ENCODE results near the gene C16orf86.

C16orf86 gene

DNA sequence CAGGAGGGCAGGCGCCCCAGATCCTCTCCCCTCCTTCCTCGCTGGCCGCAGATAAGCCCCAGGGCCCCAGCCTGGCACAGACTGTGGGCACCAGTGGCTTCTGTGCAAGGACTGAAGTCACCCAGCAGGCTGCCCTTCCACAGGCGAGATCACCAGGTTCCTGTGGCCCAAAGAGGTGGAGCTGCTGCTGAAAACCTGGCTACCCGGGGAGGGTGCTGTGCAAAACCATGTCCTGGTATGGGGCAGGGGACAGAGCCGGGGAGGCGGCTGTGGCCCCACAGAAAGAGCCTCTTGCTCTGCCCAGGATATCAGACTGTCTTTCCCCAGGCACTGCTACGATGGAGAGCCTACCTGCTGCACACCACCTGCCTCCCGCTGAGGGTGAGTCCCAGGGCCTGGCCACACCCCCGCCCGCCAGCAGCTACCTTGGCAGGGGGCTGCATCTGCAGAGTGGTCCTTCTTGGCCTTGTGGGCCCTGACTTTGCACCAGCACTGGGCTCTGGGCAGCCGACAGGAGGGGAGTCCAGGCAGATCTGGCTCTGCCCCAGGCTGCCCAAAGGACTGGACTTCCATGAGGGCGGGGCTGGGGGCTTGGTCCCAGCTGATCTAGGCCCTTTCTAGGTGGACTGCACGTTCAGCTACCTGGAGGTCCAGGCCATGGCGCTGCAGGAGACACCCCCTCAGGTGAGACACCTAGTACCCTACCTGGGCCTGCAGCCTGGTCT lies 21.1 kb upstream of the C16orf86 start:
- Histone ChIP-seq H3K4me3 (peak overlapping the region; percentile 46 to 70 (median 59)), H3K27ac (peak overlapping the region in 10 of 11 experiments; percentile 25 to 90 (median 64); a peak in 21 of 22 replicates), H3K4me2 (peak overlapping the region; percentile 67 to 97 (median 83)), H3K9ac (peak overlapping the region; percentile 61 to 91 (median 75)), H3K36me3 (peaks cover 0 to 36% (median 19%) of the 10 kb centered on the region in 11 experiments; a peak in 14 of 22 replicates), H3K4me1 (peaks cover 0 to 42% (median 25%) of the 10 kb centered on the region in 10 experiments; a peak in 17 of 20 replicates), H3K27me3 (peaks cover 0 to 5% (median 0%) of the 10 kb centered on the region in 11 experiments; a peak in 1 of 22 replicates), H4K20me1 (peaks cover 0 to 10% (median 0%) of the 10 kb centered on the region in 11 experiments; a peak in 5 of 22 replicates), H3K9me3 (replicated peaks in 1 of 11) (no peaks in the 10 kb centered on the region)
- no peak for TF ChIP-seq Cebpa-rat (IDR thresholded peaks at IDR 0.05)

- H3K27me3 ChIP-seq = peaks cover 0 to 5% (median 0%) of the 10 kb centered on the region in 11 experiments; a peak in 1 of 22 replicates
- H3K9me3 ChIP-seq (replicated peaks in 1 of 11) = no peaks in the 10 kb centered on the region
- H3K4me3 ChIP-seq = no peak overlapping the region
- H3K27ac ChIP-seq = no peak overlapping the region
- no peak for TF ChIP-seq Cebpa-rat (IDR thresholded peaks at IDR 0.05)
- peaks cover 0 to 19% (median 0%) of the 10 kb centered on the region in 11 experiments; a peak in 4 of 22 replicates for H4K20me1 ChIP-seq
- H3K4me1 ChIP-seq = peaks cover 0 to 33% (median 23%) of the 10 kb centered on the region in 10 experiments; a peak in 17 of 20 replicates
- peaks cover 0 to 53% (median 35%) of the 10 kb centered on the region in 11 experiments; a peak in 14 of 22 replicates for H3K36me3 ChIP-seq
- no peak overlapping the region; a peak in 1 of 22 replicates for H3K9ac ChIP-seq
- H3K4me2 ChIP-seq = no peak overlapping the region
Measured at GRCh38 chr16:67647111-67647651, 19.4 kb upstream of the C16orf86 start.

DNA sequence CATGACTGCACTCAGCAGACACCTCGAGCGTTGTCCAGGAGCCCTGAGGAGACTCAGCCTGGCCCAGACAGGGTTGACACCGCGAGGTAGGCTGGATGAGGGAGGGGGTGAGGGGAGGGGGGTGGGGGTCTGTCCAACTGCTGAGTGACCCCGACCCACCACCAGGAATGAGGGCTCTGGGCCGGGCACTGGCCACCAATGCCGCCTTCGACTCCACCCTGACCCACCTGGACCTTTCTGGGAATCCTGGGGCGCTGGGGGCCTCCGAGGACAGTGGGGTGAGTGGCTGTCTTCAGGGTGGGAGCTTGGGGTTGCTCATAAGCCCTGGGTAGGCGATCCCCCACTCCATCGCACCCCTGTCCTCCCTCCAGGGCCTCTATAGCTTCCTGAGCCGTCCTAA lies 18.9 kb upstream of the C16orf86 start:
- H3K27ac ChIP-seq = no peak overlapping the region
- no peak overlapping the region for H3K9ac ChIP-seq
- no peak overlapping the region for H3K4me2 ChIP-seq
- no peak overlapping the region for H3K4me3 ChIP-seq
- peaks cover 0 to 14% (median 0%) of the 10 kb centered on the region in 11 experiments; a peak in 3 of 22 replicates for H4K20me1 ChIP-seq
- H3K27me3 ChIP-seq = peaks cover 0 to 5% (median 0%) of the 10 kb centered on the region in 11 experiments; a peak in 1 of 22 replicates
- peaks cover 0 to 28% (median 23%) of the 10 kb centered on the region in 10 experiments; a peak in 17 of 20 replicates for H3K4me1 ChIP-seq
- no peaks in the 10 kb centered on the region for H3K9me3 ChIP-seq (replicated peaks in 1 of 11)
- H3K36me3 ChIP-seq = peaks cover 0 to 55% (median 39%) of the 10 kb centered on the region in 11 experiments; a peak in 14 of 22 replicates
- no peak for TF ChIP-seq Cebpa-rat (IDR thresholded peaks at IDR 0.05)

DNA sequence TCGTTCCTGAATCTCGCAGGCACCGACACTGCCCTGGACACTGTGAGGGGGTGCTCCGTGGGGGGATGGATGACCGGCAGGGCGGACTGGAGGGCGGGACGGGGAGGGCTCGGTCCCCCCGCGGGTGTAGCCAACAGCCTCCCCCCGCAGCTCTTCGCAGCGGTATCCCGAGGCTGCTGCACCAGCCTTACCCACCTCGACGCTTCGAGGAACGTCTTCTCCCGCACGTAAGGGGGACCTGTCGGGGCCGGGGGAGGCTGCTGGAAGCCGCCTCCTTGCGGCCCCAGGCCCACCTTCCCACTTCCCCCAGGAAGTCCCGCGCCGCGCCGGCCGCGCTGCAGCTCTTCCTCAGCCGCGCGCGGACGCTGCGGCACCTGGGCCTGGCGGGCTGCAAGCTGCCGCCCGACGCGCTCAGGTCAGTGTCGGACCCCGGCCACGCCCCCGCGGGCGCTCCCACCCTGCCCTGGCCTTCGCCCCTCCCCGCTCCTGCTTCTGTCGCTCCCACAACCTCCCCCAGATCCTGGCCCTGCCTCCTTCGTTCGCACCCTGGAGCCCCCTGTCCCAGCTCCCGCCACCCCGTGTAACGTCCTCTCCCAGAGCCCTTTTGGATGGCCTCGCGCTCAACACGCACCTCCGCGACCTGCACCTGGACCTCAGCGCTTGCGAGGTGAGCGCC lies 18.4 kb upstream of the C16orf86 start:
- Histone ChIP-seq H3K4me3 (no peak overlapping the region), H3K4me2 (no peak overlapping the region)
- TF ChIP-seq Cebpa-rat (IDR thresholded peaks at IDR 0.05) = no peak

GRCh38 chr16:67648764-67649407 lies 17.7 kb upstream of the C16orf86 start:
- peaks cover 0 to 25% (median 23%) of the 10 kb centered on the region in 10 experiments; a peak in 17 of 20 replicates for H3K4me1 ChIP-seq
- H3K27me3 ChIP-seq = peaks cover 0 to 5% (median 0%) of the 10 kb centered on the region in 11 experiments; a peak in 1 of 22 replicates
- no peak overlapping the region for H3K9ac ChIP-seq
- H3K36me3 ChIP-seq = peaks cover 0 to 61% (median 39%) of the 10 kb centered on the region in 11 experiments; a peak in 14 of 22 replicates
- TF ChIP-seq Cebpa-rat (IDR thresholded peaks at IDR 0.05) = no peak
- H3K27ac ChIP-seq = no peak overlapping the region
- H3K9me3 ChIP-seq (replicated peaks in 1 of 11) = no peaks in the 10 kb centered on the region
- no peak overlapping the region for H3K4me3 ChIP-seq
- H3K4me2 ChIP-seq = no peak overlapping the region
- peaks cover 0 to 14% (median 0%) of the 10 kb centered on the region in 11 experiments; a peak in 3 of 22 replicates for H4K20me1 ChIP-seq

More for the DNA sequence above, 18.4 kb upstream of the C16orf86 start:
- Histone ChIP-seq H3K36me3 (peaks cover 0 to 57% (median 39%) of the 10 kb centered on the region in 11 experiments; a peak in 14 of 22 replicates), H3K9ac (no peak overlapping the region), H3K27ac (no peak overlapping the region), H3K4me1 (peaks cover 0 to 28% (median 23%) of the 10 kb centered on the region in 10 experiments; a peak in 17 of 20 replicates), H3K27me3 (peaks cover 0 to 5% (median 0%) of the 10 kb centered on the region in 11 experiments; a peak in 1 of 22 replicates), H3K9me3 (replicated peaks in 1 of 11) (no peaks in the 10 kb centered on the region), H4K20me1 (peaks cover 0 to 14% (median 0%) of the 10 kb centered on the region in 11 experiments; a peak in 3 of 22 replicates)

DNA sequence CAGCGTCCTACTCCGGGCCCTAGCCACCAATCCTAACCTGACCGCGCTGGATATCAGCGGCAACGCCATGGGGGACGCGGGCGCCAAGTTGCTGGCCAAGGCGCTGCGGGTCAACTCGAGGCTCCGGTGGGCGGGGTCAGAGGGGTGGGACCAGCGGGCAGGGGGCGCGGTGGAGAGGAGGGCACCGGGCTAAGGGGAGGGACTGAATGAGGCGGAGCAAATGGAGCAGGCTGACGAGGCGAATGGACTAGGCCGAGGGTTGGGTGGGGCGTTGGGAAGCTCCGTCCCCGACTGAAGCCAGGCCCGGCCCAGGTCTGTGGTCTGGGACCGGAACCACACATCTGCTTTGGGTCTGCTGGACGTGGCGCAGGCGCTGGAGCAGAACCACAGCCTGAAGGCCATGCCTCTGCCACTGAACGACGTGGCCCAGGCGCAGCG lies 17.1 kb upstream of the C16orf86 start:
- no peak for TF ChIP-seq Cebpa-rat (IDR thresholded peaks at IDR 0.05)
- Histone ChIP-seq H3K4me3 (no peak overlapping the region), H3K27me3 (peaks cover 0 to 5% (median 0%) of the 10 kb centered on the region in 11 experiments; a peak in 1 of 22 replicates), H3K4me1 (peaks cover 0 to 19% (median 17%) of the 10 kb centered on the region in 10 experiments; a peak in 17 of 20 replicates), H3K36me3 (peaks cover 0 to 67% (median 43%) of the 10 kb centered on the region in 11 experiments; a peak in 14 of 22 replicates), H3K9ac (no peak overlapping the region), H4K20me1 (peaks cover 0 to 14% (median 0%) of the 10 kb centered on the region in 11 experiments; a peak in 3 of 22 replicates), H3K9me3 (replicated peaks in 1 of 11) (no peaks in the 10 kb centered on the region), H3K4me2 (no peak overlapping the region), H3K27ac (no peak overlapping the region)

GRCh38 chr16:67650023-67650422 lies 16.6 kb upstream of the C16orf86 start:
- H3K9ac ChIP-seq = no peak overlapping the region; a peak in 1 of 22 replicates
- no peak overlapping the region for H3K4me3 ChIP-seq
- peaks cover 0 to 14% (median 0%) of the 10 kb centered on the region in 11 experiments; a peak in 3 of 22 replicates for H4K20me1 ChIP-seq
- TF ChIP-seq Cebpa-rat (IDR thresholded peaks at IDR 0.05) = no peak
- H3K36me3 ChIP-seq = peaks cover 0 to 72% (median 48%) of the 10 kb centered on the region in 11 experiments; a peak in 14 of 22 replicates
- H3K27ac ChIP-seq = no peak overlapping the region
- peaks cover 0 to 5% (median 0%) of the 10 kb centered on the region in 11 experiments; a peak in 1 of 22 replicates for H3K27me3 ChIP-seq
- H3K4me1 ChIP-seq = peaks cover 0 to 18% (median 15%) of the 10 kb centered on the region in 10 experiments; a peak in 17 of 20 replicates
- H3K4me2 ChIP-seq = no peak overlapping the region
- H3K9me3 ChIP-seq (replicated peaks in 1 of 11) = no peaks in the 10 kb centered on the region

DNA sequence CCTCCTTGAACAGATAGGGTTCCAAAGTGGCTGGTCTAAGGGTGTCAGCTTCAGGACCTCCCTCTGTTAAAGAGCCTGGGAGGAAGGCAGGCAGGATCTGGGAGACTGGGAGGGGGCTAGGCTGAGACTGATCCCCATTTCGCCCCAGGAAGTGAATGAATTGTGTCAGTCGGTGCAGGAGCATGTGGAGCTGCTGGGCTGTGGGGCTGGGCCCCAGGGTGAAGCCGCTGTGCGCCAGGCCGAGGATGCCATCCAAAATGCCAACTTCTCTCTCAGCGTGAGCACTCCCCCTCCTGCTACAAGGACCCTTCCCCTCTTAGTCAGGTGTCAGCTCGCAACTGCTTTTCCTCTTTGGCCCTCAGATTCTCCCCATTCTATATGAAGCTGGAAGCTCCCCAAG lies 15.6 kb upstream of the C16orf86 start:
- TF ChIP-seq Cebpa-rat (IDR thresholded peaks at IDR 0.05) = no peak
- H3K9ac ChIP-seq = 0 out of 22 replicates have a peak overlapping the region, but pooled peaks of 1 of the 11 experiments have one; percentile 9
- no peak overlapping the region for H3K4me3 ChIP-seq
- H3K27ac ChIP-seq = no peak overlapping the region
- H3K36me3 ChIP-seq = peaks cover 0 to 82% (median 58%) of the 10 kb centered on the region in 11 experiments; a peak in 16 of 22 replicates
- H4K20me1 ChIP-seq = peaks cover 0 to 22% (median 0%) of the 10 kb centered on the region in 11 experiments; a peak in 8 of 22 replicates
- no peaks in the 10 kb centered on the region for H3K27me3 ChIP-seq
- H3K4me1 ChIP-seq = peaks cover 0 to 8% (median 5%) of the 10 kb centered on the region in 10 experiments; a peak in 13 of 20 replicates
- no peaks in the 10 kb centered on the region for H3K9me3 ChIP-seq (replicated peaks in 1 of 11)
- no peak overlapping the region for H3K4me2 ChIP-seq

All from BLaER1 treated with 17β-estradiol and CSF1 and Interleukin-3, amounts not matched to agents 10 nM and 100 nM (cell line).